ENCODE results near the gene AOC1.

- TF ChIP-seq, protein P1, sequence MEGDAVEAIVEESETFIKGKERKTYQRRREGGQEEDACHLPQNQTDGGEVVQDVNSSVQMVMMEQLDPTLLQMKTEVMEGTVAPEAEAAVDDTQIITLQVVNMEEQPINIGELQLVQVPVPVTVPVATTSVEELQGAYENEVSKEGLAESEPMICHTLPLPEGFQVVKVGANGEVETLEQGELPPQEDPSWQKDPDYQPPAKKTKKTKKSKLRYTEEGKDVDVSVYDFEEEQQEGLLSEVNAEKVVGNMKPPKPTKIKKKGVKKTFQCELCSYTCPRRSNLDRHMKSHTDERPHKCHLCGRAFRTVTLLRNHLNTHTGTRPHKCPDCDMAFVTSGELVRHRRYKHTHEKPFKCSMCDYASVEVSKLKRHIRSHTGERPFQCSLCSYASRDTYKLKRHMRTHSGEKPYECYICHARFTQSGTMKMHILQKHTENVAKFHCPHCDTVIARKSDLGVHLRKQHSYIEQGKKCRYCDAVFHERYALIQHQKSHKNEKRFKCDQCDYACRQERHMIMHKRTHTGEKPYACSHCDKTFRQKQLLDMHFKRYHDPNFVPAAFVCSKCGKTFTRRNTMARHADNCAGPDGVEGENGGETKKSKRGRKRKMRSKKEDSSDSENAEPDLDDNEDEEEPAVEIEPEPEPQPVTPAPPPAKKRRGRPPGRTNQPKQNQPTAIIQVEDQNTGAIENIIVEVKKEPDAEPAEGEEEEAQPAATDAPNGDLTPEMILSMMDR (IDR thresholded peaks at IDR 0.05; ENCODE audit: poor library complexity, severe bottlenecking) = no peak
- TF ChIP-seq POLR2AphosphoS5 (IDR thresholded peaks at IDR 0.05) = no peak
Measured at GRCh38 chr7:150851492-150852370, 586 bp upstream of the AOC1 start.
